NCI-H187 treated with DMSO at 0.1 percent for 48 hours (cell line): Measurements from ENCODE around the gene DHRS9.
"Not testable (repeated sequence)": the region's sequence is repeated elsewhere in the genome, so short reads cannot be mapped to it uniquely, and the experiment has no call there.

Experiments
- DNase-seq: peaks from one replicate; lab custom pipeline; 2025; lab: John Stamatoyannopoulos, UW

The DHRS9 gene

DNA sequence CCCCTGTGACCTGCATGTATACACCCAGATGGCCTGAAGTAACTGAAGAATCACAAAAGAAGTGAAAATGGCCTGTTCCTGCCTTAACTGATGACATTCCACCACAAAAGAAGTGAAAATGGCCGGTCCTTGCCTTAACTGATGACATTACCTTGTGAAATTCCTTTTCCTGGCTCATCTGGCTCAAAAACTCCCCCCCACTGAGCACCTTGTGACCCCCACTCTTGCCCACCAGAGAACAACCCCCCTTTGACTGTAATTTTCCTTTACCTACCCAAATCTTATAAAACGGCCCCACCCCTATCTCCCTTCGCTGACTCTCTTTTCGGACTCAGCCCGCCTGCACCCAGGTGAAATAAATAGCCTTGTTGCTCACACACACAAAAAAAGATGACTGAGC, 67.1 kb downstream of the DHRS9 start:
- DNase-seq = not testable (repeated sequence)

DNA sequence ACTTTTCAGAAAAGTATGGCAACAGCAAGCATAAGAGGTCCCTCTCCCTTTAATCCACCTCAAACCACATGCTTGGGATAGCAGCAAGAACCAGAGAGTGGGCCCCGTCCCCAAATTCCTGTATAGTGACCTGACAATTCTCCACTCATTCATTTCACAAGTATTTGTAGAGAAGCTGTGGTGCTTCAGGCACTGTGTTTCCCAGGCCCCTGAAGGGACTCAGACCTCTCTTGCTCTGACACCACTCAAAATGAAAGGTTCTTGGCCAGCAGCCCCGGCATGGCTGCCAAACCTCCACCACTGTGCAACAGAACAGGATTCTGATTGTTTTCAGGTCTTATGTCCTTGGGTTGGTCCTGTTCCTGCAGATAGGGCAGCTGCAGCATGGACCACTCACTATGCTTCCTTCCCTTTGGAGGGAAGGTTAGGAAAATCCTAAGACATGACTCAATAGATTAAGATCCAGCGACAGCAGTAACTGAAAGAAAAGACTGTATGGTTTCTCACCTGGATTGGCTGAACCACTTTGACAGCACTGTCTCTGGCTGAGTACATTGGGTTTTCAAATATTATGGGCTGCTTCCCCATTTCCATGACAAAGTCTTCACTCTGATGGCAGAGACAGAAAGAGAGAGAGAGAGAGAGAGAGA, 67.6 kb downstream of the DHRS9 start:
- no peak for DNase-seq

GRCh38 chr2:169137924-169138323, 68.6 kb downstream of the DHRS9 start:
- no peak for DNase-seq

- DNase-seq = no peak
Measured at GRCh38 chr2:169139145-169139544, 69.8 kb downstream of the DHRS9 start.

DNA sequence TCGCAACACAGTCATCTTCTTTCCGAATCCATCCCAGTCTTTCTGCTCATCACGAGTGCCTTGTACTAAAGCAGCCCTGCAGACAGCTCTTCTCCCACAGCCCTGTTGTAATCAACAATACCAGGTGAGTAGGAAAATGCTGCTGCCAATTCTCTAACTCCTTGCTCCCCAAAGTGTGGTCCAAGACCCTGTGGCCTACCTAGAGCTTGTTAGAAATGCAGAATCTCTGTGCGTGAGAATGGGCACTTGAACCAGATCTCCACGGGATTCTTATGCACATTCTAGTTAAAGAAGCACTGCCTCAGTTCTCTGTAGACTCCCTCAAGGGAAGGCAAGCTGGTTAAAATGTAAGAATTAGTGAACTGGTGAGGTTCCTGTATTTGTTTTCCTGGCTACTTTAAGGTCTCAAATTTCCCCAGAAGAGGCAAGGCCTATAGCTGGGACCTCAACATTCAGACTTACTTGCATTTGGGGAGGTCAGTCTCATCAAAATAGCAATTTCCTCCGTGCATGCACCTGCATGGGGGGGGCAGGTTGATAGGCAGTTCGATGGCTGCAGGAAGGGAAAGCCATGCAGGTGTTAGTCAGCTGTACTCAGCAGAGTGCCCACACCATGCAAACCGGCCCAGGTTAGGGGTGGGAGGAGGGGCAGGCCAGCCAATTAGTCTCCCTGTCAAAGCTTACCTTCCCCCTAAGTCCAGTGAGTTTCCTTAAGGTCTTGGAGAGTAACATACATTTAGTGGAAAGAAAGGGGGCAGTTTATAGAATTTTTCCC, 70.8 kb downstream of the DHRS9 start:
- no peak for DNase-seq

GRCh38 chr2:169141713-169142352, 72.5 kb downstream of the DHRS9 start:
- no peak for DNase-seq

GRCh38 chr2:169143998-169144397, 74.6 kb downstream of the DHRS9 start:
- DNase-seq = no peak
